ENCODE results near the gene CCDC78.

CCDC78 gene

DNA sequence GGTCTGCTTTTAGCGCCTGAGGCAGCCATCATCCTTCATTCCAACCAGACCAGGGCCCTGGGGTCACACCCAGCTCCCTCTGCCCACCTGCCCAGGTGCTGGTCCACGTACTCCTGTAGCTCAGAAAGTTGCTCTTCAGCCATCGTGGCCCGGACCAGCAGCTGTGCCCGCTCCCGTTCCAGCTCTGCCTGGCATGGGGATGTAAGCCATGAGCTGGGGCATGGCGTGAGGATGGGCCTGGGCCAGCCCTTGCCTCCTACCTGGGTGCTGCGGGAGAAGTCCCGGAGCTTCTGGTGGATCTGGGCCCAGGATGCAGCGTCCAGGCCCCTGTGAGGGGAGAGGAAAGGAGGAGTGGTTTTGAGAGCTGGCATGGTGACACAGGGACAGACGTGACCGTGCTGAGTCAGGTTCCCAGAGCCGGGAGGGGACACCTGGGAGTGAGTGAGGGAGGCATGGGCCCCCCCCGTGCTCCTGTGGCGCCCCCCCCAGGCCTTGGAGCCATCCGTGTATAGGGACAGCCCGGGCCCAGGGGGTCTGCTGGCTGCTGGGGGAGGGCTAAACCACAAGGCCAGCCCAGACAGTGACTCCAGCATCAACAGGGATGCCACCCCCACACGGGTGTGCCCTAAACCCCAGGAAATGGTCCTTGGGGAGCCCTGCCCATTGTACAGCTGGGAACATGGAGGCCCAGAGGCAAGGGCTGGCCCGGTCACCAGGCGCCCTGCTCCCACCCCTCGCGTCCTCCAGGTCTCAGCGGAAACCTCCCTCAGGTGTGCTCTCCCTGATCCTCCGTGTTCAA is 3.2 kb downstream of the CCDC78 start:
- no peak for DNase-seq

DNA sequence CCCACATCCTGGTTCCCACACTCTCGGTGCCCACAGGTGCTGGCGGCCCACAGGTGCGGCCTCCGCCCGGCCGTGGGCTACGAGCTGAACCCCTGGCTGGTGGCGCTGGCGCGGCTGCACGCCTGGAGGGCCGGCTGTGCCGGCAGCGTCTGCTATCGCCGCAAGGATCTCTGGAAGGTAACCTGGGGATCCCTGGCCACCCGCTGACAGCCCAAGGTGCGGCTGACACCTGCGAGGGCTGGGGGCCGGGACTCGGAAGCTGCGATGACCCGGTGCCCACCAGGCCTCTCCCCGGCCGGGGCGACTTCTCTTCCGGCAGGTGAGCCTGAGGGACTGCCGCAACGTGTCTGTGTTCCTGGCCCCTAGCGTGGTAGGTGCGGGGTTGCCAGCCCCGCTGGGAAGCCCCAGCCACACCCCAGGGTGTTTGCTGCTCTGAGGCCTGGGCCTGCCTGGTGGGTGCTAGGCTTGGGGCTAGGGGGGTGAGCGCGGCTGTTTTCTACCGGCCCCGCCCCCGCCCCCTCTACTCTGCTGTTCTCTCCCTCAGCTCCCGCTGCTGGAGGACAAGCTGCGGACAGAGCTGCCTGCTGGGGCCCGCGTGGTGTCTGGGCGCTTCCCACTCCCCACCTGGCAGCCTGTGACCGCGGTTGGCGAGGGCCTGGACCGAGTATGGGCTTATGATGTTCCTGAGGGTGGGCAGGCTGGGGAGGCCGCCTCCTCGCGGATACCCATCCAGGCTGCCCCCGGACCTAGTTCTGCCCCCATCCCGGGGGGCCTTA is 4.3 kb downstream of the CCDC78 start:
- no peak for DNase-seq

DNA sequence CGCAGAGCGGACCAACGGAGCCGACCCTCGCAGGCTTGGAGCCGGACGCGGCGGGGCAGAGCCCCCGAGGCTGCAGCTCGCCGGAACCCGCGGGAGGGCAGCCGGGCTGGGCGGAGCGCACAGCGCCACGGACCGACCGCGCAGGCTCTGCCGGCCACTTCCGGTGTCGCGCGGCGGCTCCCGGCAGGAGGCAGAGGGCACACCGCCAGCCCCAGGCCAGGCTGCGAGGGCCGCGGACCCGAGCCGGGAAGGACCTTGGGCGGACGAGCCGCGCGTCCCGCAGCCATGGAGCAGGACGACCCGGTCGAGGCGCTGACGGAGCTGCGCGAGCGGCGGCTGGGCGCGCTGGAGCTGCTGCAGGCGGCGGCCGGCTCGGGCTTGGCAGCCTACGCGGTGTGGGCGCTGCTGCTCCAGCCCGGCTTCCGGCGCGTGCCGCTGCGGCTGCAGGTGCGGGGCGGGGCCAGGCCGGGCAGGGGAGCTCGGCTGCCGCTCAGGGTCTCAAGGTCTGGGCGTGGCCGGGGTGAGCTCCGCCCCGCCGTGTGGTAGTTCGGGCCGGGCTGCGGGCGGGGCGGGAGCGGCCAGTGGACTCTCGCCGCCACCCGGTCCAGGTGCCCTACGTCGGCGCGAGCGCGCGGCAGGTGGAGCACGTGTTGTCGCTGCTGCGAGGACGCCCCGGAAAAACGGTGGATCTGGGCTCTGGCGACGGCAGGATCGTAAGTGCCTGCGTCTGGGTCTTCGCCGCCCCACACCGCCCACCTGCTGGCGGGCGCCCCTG is 5.1 kb downstream of the CCDC78 start, which contains the start of gene ANTKMT:
Gene ANTKMT (plus strand): TSS at position 157 of the 775 bp plus-strand sequence. CDS start 129 bp downstream, at position 286.
- DNase-seq, result peak; percentile 84

DNA sequence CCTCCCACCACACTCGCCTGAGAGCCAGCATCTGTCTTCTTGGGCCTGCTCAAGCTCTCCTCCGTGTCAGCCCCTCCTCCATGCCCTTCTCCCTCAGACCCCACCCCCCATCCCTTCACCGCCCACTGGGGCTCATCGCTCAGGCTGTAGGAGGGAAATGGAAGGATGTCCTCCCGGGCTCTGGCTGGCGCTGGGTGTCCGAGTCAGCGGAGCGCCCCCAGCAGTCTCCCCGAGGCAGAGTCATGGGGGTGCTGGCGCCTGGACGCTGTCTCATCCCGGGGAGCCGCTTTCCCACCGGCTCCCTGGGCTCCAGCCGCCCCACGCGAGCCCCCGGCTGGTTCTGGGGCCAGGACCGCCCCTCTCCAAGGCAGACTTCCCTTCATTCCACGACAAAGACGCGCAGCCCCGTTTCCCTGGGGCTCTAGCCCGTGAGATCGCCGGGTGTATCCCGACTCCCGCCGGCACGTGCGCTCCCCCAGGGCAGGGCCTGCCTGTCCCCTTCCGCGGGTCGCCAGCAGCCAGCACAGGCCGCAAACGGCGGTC is 5.7 kb downstream of the CCDC78 start:
- peak; percentile 63 for DNase-seq

DNA sequence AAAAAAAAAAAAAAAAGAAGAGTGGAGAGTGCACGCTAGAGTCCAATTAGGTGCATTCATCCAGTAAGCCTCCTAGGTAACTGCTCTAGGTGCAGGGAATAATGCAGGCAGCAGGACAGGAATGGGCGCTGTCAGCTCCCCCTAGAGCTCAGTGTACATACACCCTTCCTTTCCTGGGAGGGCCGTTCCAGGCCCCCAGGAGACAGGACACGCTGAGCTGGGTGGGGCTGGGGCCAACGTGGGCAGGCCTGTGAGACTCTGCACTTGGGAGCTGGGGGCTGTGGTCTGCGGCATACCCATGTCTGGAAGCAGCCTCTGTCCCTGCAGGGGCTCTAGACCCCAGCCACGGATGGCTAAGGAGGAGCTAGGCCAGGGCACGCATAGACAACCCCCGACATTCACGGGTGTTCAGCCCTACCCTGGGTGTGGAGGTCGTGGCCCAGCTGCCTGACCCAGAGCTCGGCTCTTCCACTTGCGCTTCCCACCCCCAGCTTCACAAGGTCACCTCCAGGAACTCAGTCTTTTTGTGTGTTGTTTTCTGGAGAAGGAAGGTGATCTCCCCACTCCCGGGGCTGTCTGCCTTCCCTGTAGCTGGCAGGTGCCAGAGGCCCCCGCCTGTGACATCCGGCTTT is 6.3 kb downstream of the CCDC78 start:
- DNase-seq, result no peak

DNA sequence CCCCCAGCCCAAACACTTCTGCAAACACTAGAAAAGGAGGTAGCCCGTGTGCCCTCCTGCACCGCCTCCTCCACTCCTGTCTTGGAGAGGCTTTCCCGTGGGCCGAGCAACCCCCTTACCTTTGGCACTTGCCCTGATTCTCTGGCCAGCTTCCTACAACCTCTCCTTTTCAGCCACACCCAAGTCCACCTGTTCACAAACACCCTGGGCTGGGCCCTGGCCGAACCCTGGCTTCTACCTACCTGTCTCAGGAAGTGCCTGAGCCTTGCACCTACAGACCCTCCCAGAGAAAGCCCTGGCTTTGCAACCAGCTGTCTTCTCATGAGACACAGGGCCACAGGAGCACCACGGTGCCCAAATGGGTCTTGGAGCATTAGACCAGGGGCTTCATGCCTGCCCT is 7.3 kb downstream of the CCDC78 start:
- DNase-seq, result no peak

DNA sequence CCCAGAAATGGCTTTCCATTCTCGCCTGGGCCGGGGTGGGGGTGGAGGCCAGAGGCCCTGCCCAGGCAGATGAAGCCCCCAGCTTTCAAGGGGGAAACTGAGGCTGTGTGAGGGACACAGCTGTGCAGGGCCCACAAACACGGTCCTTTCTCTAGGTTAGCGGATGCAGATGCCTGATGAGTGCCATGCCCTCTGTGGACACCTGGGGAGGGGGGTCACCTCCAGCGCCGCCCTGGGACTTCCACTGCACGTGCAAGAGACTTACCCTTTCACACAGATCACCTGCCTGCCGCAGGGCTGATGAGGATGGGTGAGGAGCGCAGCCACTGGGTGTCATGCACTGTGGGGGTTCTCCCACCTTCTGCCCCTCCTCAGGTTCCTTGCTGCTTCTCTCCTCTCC is 7.9 kb downstream of the CCDC78 start:
- no peak for DNase-seq

DNA sequence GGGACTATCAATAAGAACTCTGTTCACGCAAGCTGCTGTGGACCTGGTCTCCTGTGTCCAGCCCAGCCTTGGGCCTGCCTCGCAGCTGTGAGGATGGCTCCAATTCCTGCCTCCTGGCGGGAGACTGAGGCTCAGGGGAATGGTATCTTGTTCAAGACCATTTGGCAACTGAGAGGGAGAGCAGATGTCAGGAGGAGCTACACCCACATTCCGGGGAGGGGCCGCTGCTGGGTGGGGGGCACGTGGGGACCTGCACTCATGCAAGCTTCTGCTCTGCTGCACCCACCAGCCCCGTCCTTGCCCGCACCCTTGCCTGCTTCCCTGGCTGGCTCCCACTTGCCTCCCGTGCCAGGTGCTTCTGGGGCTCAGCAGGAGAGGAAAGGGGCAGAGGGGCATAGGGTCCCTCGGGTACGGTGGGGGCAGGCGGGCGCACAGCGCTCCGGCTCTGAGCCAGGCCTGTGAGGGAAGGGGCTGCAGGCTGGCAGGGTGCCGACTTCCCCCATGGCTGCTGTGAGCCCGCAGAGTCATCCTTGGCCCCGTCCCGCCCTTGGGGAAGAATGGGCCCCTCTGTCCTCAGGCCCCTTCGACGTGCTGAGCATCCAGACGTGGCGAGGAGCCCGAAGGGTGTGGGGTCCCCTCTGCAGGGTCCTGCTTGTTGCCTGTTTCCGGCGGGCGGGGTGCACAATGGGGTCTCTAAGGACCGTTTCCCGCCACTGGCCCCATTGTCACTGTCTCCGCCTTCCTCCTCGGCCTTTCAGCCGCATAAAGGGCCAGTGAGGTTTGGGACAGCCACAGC is 8.6 kb downstream of the CCDC78 start:
- no peak for DNase-seq

DNA sequence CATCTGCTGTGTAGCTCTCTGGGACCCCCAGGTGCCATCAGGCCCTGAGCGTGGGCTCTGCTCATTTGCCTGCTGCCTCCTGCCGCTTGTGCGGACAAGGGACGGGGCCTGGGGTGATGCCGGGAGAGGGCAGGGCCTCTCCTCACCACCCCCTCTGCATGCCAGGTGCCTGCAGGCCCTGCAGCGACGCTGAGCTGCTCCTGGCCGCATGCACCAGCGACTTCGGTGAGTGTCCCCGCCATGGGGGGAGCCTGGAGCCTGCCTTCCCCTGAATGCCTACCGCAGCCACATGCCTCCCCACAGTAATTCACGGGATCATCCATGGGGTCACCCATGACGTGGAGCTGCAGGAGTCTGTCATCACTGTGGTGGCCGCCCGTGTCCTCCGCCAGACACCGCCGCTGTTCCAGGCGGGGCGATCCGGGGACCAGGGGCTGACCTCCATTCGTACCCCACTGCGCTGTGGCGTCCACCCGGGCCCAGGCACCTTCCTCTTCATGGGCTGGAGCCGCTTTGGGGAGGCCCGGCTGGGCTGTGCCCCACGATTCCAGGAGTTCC is 9.4 kb downstream of the CCDC78 start:
- no peak for DNase-seq

DNA sequence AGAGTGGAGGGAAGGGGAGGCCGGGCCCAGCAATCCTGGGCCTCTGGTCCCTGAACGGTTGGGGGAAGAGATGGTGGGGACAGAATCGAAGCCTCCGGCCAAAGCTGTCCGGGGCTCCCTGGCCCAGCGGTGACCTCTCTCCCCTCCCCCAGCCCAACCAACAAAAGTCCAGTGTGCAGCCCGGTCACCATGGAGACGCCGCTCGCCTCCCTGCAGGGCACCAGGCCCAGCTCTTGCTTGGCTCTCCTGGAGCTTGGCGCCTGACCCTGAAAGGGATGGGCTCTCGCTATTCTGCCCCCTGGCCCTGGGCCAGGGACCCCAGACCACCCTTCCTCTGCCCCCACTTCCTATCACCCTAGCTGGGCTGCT is 10.1 kb downstream of the CCDC78 start:
- DNase-seq, result peak; percentile 41

DNA sequence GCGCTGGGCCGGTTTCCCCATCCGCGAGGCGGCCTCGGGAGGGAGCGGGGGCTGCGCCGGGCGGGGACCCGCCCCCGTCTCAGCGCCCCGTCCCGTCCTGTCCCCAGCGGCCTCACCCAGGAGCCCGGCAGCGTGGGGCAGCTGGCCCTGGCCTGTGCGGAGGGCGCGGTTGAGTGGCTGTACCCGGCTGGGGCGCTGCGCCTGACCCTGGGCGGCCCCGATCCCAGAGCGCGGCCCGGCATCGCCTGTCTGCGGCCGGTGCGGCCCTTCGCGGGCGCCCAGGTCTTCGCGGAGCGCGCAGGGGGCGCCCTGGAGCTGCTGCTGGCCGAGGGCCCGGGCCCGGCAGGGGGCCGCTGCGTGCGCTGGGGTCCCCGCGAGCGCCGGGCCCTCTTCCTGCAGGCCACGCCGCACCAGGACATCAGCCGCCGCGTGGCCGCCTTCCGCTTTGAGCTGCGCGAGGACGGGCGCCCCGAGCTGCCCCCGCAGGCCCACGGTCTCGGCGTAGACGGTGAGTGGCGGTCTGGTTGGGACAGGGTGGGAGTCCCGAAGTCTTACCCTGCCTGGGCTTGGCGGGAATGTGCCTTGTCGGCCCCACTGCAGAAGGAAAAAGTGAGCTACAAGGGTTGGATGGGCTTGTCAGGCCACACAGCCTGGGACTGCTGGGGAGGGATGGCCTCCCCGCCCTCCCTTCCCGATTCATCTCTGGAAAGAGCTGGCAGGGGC is 10.6 kb downstream of the CCDC78 start:
- DNase-seq, result peak; percentile 26

DNA sequence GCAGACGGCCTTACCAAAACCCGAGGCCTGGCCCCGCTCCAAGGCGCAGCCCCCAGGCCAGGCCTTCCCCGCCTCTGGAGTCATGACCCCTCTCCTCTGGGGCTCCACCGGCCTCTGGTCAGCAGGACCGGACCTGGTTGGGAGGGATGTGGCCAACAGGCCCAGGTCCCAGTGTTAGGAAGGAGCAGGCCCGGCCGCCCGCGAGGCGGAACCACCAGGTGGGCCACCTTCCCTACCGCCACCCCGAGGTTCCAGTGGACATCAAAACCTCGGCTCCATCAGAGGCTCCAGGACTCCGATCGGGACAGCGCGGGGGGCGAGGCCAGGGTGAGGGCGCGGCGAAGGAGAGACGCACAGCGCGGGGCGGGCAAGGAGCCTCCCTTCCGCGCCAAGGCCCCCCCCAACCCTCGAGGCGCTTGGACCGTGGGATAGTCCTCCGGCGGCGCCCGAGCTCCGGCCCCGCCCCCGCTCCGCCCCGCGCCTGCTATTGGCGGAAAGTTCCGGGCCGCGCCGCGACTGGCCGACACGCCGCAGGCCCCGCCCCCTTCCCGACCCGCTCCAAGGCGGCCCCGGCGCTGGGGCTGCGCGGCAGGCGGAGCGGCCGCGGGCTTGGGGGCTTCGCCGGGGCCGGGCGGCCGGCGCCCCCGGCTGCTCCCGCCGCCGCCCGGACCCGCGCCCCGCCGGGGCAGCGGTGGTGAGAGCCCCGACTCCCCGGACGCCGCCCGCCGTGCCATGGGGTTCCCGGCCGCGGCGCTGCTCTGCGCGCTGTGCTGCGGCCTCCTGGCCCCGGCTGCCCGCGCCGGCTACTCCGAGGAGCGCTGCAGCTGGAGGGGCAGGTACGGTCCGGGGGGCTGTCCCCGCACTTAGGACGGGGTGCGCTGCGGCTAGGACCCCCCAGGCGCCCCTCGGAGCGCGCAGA is 11.4 kb downstream of the CCDC78 start, which contains the start of gene METRN:
Gene METRN (plus strand): TSS at position 561 of the 919 bp plus-strand sequence. CDS start 172 bp downstream, at position 733.
- DNase-seq, result peak; percentile 79

DNA sequence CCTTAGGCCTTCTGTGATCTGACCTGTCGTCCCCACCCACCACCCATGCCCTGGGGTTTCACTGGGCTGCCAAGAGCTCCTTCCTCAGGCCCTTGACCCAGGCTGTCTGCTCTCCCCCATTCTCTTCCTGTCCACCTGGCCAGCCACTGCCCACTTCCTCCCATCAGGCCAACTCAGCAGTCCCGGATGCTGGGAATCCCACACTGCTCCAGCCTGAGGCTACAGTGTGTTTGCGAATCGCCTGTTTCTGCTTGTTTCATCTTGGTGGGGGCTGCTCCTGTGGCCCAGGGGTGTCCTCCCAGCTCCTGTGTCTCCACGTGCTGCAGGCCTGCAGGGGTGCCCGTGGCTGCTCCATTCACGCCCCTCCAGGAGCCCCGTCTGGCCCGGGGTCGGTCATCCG is 12.2 kb downstream of the CCDC78 start:
- no peak for DNase-seq

DNA sequence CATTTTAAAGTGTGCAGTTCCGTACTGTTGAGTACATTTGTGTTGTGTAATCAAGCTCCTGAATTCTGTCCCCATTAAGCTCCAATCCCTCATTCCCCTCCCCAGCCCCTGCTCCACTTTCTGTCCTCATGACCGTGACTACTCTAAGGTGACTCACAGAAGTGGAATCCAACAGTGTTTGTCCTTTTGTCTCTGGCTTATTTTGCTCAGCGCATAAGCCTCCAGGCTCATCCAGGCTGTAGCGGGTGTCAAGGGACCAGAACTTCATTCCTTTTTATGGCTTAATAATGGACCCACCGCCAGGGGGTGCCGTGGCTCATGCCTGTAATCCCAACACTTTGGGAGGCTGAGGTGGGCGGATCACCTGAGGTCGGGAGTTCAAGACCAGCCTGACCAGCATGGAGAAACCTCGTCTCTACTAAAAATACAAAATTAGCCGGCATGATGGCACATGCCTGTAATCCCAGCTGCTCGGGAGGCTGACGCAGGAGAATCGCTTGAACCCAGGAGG is 13.4 kb downstream of the CCDC78 start:
- DNase-seq, result peak; percentile 16

DNA sequence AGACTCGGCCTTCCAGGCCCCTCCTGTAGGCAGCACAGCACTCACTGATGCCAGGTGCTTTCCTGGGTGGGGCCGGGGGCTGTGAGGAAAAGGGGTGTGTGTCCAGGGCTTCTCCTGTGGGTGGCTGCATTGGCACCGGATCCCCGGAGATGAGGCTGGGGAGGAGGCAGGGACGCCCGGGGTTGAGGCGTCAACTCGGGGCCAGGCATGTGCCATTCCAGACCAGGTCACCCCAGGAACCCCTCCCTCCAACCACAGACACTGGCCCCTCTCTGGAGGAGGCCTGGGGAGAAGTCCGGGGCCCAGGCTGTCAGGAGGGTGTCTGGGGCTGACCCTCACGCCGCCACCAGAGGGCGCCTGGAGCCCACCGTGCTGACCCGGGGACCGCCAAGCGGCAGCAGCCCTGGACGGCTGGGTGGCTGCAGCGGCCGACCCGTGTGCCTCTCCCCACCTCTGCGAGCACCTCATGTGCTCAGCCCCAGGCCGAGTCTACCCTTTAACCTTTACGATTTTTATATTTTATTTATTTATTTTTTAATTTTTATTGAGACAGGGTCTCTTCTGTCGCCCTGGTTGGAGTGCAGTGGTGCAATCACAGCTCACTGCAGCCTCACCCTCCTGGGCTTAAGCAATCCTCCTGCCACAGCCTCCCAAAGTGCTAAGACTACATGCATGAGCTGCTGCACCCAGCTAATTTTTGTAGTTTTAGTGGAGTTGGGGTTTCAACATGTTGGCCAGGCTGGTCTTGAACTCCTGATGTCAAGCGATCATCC is 14.5 kb downstream of the CCDC78 start:
- peak; percentile 53 for DNase-seq

DNA sequence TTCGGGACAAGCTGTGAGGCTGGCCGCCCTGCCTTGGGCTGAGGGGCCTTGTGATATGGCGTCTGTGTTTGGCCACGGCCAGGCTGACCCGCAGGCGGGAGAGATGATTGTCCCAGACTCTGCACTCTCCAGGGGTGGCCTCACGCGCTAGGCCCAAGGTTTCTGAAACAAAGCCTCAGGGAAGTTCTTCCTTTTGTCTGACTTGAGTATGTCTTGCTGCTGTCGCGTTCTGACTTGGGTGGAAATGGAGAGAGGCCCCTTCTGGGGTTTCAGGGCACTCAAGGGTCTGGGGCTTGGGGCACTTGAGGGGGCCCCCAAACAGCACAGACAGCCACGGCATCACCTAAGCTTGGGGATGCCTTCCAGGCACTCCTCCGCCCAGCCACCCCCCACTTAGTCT is 15.2 kb downstream of the CCDC78 start:
- no peak for DNase-seq

DNA sequence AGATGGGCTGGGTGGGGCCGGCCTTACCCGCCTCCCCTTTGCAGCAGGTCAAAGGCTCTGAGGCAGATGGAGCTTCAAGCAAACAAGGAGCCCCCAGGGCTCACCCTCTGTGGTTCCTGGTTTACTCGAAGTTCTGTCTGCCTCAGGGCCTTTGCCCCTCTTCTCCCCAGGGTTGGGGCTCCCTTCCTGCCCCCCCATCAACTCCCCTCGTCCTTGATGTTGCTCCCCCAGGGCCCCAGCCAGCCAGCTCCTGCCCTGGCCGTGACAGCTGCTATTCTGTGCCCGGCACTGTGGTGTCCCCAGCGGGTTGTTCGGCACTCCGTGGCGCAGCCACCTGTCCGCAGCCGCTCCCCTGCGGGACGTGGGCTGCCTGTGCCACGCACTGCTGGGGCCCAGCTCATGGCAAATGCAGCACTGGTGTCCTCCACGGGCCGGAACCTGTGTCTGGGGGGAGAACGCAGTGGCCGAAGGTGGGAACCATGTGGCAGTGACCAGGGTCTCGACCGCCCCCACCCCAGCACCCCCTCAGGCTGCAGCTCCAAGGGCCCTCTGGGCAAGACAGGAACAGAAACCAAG is 15.7 kb downstream of the CCDC78 start:
- DNase-seq, result no peak
